ENCODE measurements around the gene LSM2.

The LSM2 gene

DNA sequence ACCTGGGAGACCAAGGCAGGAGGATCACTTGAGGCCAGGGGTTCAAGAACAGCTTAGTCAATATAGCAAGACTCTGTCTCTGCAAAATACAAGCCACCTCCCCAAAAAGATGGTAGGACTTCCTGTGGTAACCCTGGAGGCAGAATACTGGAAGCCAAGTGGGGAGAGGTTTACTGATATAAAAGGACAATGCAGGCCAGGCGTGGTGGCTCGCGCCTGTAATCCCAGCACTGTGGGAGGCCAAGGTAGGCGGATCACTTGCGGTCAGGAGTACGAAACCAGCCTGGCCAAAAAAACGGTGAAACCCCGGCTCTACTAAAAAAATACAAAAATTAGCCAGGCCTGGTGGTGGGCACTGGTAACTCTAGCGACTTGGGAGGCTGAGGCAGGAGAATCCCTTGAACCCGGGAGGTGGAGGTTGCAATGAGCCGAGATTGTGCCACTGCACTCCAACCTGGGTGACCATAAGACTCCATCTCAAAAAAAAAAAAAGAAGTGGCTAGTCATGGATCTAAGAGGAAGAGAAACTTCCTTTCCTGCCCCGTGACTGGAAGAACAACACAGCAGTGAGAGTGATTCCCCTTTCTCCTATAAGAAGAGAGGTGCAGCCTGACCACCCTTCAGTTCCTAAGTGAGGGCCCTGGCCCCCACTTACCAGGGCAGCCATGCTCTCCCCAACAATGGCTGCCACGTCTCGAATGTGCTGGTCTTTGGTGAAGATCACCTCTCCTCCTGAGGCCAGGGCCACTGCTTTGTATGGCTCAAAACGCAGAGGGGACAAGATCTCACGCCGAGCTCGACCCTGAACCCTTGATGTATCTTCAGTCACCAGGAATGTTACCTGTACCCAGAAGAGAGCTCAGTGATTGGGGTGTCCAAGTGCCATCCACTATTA, 38.2 kb downstream of the LSM2 start:
- Histone ChIP-seq H3K4me3 (ENCODE audit: low read depth in 1 of 5, low read length in 5 of 5) (no peak overlapping the region), H3K36me3 (ENCODE audit: control insufficient read depth in 5 of 5, insufficient read depth in 5 of 5, low read length in 5 of 5) (no peaks in the 10 kb centered on the region), H3K27ac (ENCODE audit: low read depth, low read length) (no peak overlapping the region), H3K9me3 (ENCODE audit: control insufficient read depth in 5 of 5, low read length in 5 of 5) (no peaks in the 10 kb centered on the region), H3K27me3 (ENCODE audit: control insufficient read depth in 5 of 5, insufficient read depth in 4 of 5, low read length in 5 of 5) (no peaks in the 10 kb centered on the region), H3K4me1 (ENCODE audit: control insufficient read depth in 5 of 5, insufficient read depth in 5 of 5, low read length in 5 of 5) (peaks cover 2 to 30% (median 15%) of the 10 kb centered on the region in 5 donors), H3K9ac (ENCODE audit: low read length in 5 of 5) (no peak overlapping the region)

DNA sequence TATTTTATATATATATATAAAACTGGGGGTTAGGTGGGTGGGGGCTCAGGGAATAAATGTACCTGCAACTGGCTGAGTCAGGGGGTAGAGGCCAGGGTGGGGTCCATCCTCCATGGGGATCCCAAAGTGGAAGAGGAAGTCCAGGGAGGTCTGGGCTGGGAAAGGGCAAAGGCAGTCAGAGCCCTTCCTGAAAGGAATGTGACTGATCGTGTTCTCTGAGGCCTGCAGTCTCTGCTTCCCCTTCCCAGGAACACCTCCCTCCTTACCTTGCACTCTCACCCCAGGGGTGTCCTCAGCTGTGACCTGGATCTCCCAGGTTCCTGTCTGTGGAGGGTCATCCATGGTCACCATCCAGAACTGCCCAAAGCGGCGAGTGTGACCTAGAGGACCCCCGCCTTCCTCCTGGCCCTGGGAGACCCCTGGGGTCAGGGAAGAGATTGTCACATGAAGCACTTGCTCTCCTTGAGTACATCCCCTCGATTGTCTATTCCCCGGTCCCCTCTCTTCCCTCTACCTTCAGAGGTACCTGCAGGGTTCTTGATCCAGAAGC, 39.6 kb downstream of the LSM2 start:
- Histone ChIP-seq H3K36me3 (ENCODE audit: control insufficient read depth in 5 of 5, insufficient read depth in 5 of 5, low read length in 5 of 5) (peaks cover 0 to under 1% (median 0%) of the 10 kb centered on the region in 5 donors), H3K9me3 (ENCODE audit: control insufficient read depth in 5 of 5, low read length in 5 of 5) (no peaks in the 10 kb centered on the region), H3K4me1 (ENCODE audit: control insufficient read depth in 5 of 5, insufficient read depth in 5 of 5, low read length in 5 of 5) (peaks cover 4 to 33% (median 15%) of the 10 kb centered on the region in 5 donors), H3K27me3 (ENCODE audit: control insufficient read depth in 5 of 5, insufficient read depth in 4 of 5, low read length in 5 of 5) (no peaks in the 10 kb centered on the region), H3K27ac (ENCODE audit: low read depth, low read length) (no peak overlapping the region), H3K4me3 (ENCODE audit: low read depth in 1 of 5, low read length in 5 of 5) (no peak overlapping the region), H3K9ac (ENCODE audit: low read length in 5 of 5) (no peak overlapping the region)

DNA sequence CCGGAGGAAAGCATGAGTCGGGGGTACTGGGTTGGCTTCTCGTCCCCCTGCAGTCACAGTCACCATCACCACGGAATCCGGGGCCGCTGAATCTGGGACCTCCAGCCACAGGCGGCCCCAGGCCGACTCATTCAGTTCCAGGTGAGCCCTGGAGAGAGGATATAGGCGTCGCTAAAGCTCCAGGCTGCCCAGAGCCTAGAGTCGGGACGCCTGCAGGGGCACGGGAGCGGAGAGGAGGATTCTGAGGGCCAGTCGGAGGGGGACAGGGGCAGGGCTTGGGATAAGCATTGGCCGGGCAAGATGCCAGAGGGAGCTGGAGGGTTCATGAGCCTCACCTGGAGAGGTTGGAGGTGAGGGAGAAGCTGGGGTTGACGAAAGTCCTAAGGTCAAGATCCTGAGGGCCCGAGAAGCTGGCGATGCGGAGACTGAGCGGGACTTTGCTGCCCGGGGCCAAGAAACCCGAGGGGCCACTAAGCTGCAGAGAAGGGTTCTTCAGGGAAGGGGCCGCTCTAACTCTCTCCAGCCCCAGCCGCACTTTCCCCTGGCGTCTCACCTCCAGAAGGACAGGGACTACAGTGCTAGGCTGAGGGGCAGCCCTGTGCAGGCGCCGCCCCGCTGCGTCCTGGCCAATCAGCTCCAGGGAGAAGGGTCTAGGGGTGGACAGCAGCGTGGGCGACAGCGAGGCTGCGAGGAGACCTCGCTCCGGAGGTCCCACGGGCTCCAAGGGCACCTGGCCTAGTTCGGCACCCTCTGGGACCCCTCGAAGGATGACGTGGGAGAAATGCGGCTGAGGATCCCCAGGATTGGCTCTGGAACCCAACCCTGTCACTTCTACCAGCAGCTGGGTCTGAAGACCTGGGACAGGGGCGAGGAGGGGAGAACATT, 40.6 kb downstream of the LSM2 start:
- Histone ChIP-seq H3K36me3 (ENCODE audit: control insufficient read depth in 5 of 5, insufficient read depth in 5 of 5, low read length in 5 of 5) (peaks cover 0 to 10% (median 3%) of the 10 kb centered on the region in 5 donors), H3K9me3 (ENCODE audit: control insufficient read depth in 5 of 5, low read length in 5 of 5) (no peaks in the 10 kb centered on the region), H3K4me1 (ENCODE audit: control insufficient read depth in 5 of 5, insufficient read depth in 5 of 5, low read length in 5 of 5) (peaks cover 4 to 33% (median 15%) of the 10 kb centered on the region in 5 donors), H3K4me3 (ENCODE audit: low read depth in 1 of 5, low read length in 5 of 5) (peak overlapping the region; percentile 31 to 58 (median 40)), H3K9ac (ENCODE audit: low read length in 5 of 5) (peak overlapping the region in 2 of 5 donors; percentile 47 to 52), H3K27ac (ENCODE audit: low read depth, low read length) (no peak overlapping the region), H3K27me3 (ENCODE audit: control insufficient read depth in 5 of 5, insufficient read depth in 4 of 5, low read length in 5 of 5) (no peaks in the 10 kb centered on the region)

DNA sequence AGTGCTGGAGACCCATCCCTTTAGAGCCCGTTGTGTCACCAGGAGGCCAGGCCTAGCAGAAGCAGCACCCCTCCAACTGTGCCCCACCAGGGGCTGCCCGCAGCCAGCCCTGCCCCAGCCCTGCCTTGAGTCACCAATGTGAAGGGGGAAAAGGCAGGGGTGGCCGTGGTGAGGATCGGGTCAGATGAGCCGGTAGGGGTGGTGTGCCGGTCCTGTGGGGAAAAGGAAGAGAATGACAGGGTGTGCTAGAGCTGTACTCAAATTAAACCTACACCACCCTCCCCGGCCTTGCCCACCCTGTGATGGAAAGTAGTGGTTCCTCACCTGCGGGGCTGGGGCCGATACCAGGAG, 41.2 kb downstream of the LSM2 start:
- H3K27ac ChIP-seq (ENCODE audit: low read depth, low read length) = no peak overlapping the region
- H3K4me3 ChIP-seq (ENCODE audit: low read depth in 1 of 5, low read length in 5 of 5) = no peak overlapping the region
- no peaks in the 10 kb centered on the region for H3K27me3 ChIP-seq (ENCODE audit: control insufficient read depth in 5 of 5, insufficient read depth in 4 of 5, low read length in 5 of 5)
- H3K9me3 ChIP-seq (ENCODE audit: control insufficient read depth in 5 of 5, low read length in 5 of 5) = no peaks in the 10 kb centered on the region
- peaks cover 1 to 16% (median 4%) of the 10 kb centered on the region in 5 donors for H3K36me3 ChIP-seq (ENCODE audit: control insufficient read depth in 5 of 5, insufficient read depth in 5 of 5, low read length in 5 of 5)
- no peak overlapping the region for H3K9ac ChIP-seq (ENCODE audit: low read length in 5 of 5)
- H3K4me1 ChIP-seq (ENCODE audit: control insufficient read depth in 5 of 5, insufficient read depth in 5 of 5, low read length in 5 of 5) = peaks cover 4 to 33% (median 15%) of the 10 kb centered on the region in 5 donors

DNA sequence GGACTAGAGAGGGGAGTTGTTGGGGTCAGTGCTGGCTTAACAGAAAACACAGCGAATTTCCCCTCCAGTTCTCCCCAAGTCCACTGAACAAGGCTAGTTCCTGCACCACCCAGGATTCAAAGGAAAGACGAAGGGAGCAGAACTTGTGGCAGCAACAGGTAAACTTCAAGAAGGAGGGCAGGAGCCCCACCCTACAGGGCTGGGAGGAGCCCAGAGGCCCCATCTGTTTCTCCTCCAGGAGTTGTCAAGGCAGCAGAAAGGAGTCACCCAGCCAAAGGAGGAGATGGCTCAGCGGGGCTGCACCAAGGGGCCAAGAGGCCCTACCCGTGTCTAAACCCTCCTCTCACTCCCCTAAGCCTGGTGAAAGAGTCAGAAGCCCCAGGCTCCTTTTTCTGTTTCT, 42.6 kb downstream of the LSM2 start:
- Histone ChIP-seq H3K9ac (ENCODE audit: low read length in 5 of 5) (no peak overlapping the region), H3K36me3 (ENCODE audit: control insufficient read depth in 5 of 5, insufficient read depth in 5 of 5, low read length in 5 of 5) (peaks cover 3 to 29% (median 12%) of the 10 kb centered on the region in 5 donors), H3K9me3 (ENCODE audit: control insufficient read depth in 5 of 5, low read length in 5 of 5) (no peaks in the 10 kb centered on the region), H3K27me3 (ENCODE audit: control insufficient read depth in 5 of 5, insufficient read depth in 4 of 5, low read length in 5 of 5) (no peaks in the 10 kb centered on the region), H3K4me3 (ENCODE audit: low read depth in 1 of 5, low read length in 5 of 5) (no peak overlapping the region), H3K27ac (ENCODE audit: low read depth, low read length) (no peak overlapping the region), H3K4me1 (ENCODE audit: control insufficient read depth in 5 of 5, insufficient read depth in 5 of 5, low read length in 5 of 5) (peaks cover 4 to 24% (median 13%) of the 10 kb centered on the region in 5 donors)

DNA sequence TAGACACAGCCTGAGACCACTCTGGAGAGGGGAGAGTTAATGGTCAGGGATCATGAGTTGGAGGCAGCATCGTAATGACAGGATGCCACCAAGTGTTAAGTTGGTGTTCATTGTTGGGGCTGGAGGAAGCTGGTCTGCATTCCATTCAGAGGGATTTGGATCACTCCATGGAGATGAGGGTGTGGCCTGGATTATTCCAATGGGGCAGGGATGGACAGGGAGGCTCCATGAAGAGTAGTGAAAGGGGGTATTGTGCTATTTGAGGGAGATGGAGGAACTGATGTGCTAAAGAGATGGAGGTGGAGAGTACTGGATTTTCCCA, 43.2 kb downstream of the LSM2 start:
- no peak overlapping the region for H3K27ac ChIP-seq (ENCODE audit: low read depth, low read length)
- no peaks in the 10 kb centered on the region for H3K9me3 ChIP-seq (ENCODE audit: control insufficient read depth in 5 of 5, low read length in 5 of 5)
- H3K4me3 ChIP-seq (ENCODE audit: low read depth in 1 of 5, low read length in 5 of 5) = no peak overlapping the region
- H3K36me3 ChIP-seq (ENCODE audit: control insufficient read depth in 5 of 5, insufficient read depth in 5 of 5, low read length in 5 of 5) = peaks cover 3 to 35% (median 12%) of the 10 kb centered on the region in 5 donors
- no peaks in the 10 kb centered on the region for H3K27me3 ChIP-seq (ENCODE audit: control insufficient read depth in 5 of 5, insufficient read depth in 4 of 5, low read length in 5 of 5)
- H3K9ac ChIP-seq (ENCODE audit: low read length in 5 of 5) = no peak overlapping the region
- H3K4me1 ChIP-seq (ENCODE audit: control insufficient read depth in 5 of 5, insufficient read depth in 5 of 5, low read length in 5 of 5) = peaks cover 4 to 24% (median 13%) of the 10 kb centered on the region in 5 donors

DNA sequence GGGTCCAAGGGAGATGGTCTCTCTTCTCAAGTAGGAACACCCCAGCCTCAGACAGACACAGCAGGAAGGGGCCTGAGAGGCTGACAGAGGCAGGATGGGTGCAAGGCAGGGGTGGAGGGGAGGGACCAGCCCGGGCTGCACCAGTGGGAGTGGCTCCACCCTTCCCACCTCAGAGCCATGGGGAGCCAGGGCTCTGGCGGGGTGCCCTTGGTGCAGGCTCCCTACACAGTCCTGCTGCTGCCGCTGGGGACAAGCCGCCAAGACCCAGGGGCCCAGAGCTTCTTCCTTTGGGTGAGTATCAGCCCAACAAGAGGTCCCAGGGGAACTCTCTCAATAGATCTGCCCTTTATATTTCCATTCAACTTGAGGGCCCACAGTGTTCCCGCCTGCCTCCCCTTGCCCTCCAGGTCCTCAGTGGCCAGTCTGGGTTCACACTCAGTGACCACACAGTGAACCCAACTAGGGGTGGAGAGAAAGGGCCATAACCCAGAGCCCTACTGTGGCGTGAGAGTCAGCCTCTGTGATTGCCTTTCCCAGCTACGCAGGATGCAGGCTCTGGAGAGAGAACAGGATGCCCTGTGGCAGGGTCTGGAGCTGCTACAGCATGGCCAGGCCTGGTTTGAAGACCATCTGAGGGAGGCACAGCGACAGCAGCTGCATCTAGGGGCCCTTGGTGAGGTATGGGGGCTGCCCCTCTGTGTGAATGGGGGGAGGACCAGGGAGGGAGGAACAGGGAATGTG, 43.7 kb downstream of the LSM2 start:
- Histone ChIP-seq H3K9ac (ENCODE audit: low read length in 5 of 5) (no peak overlapping the region), H3K27me3 (ENCODE audit: control insufficient read depth in 5 of 5, insufficient read depth in 4 of 5, low read length in 5 of 5) (no peaks in the 10 kb centered on the region), H3K27ac (ENCODE audit: low read depth, low read length) (no peak overlapping the region), H3K4me1 (ENCODE audit: control insufficient read depth in 5 of 5, insufficient read depth in 5 of 5, low read length in 5 of 5) (peaks cover 4 to 21% (median 13%) of the 10 kb centered on the region in 5 donors), H3K4me3 (ENCODE audit: low read depth in 1 of 5, low read length in 5 of 5) (no peak overlapping the region), H3K36me3 (ENCODE audit: control insufficient read depth in 5 of 5, insufficient read depth in 5 of 5, low read length in 5 of 5) (peaks cover 3 to 37% (median 12%) of the 10 kb centered on the region in 5 donors), H3K9me3 (ENCODE audit: control insufficient read depth in 5 of 5, low read length in 5 of 5) (no peaks in the 10 kb centered on the region)

DNA sequence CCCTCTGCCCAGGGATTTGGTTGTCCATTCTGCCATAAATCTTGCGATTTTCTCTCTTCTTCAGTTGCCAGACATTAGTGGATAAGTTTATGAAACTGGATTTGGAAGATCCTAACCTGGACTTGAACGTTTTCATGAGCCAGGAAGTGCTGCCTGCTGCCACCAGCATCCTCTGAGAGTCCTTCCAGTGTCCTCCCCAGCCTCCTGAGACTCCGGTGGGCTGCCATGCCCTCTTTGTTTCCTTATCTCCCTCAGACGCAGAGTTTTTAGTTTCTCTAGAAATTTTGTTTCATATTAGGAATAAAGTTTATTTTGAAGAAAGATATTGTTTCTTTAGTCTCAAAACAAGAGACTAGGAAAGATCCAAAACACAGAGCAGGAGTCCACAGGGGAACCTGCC, 44.4 kb downstream of the LSM2 start, which contains the start of gene SAPCD1:
TSS of gene SAPCD1 (plus strand) at position 301 of the 400 bp plus-strand sequence. CDS start 399 bp downstream, outside the sequence.
- H3K4me1 ChIP-seq (ENCODE audit: control insufficient read depth in 5 of 5, insufficient read depth in 5 of 5, low read length in 5 of 5) = peaks cover 4 to 21% (median 13%) of the 10 kb centered on the region in 5 donors
- H3K36me3 ChIP-seq (ENCODE audit: control insufficient read depth in 5 of 5, insufficient read depth in 5 of 5, low read length in 5 of 5) = peaks cover 3 to 37% (median 12%) of the 10 kb centered on the region in 5 donors
- H3K27me3 ChIP-seq (ENCODE audit: control insufficient read depth in 5 of 5, insufficient read depth in 4 of 5, low read length in 5 of 5) = no peaks in the 10 kb centered on the region
- no peak within 1 kb of the TSS for H3K27ac ChIP-seq (ENCODE audit: low read depth, low read length)
- H3K9ac ChIP-seq (ENCODE audit: low read length in 5 of 5) = no peak within 1 kb of the TSS
- H3K9me3 ChIP-seq (ENCODE audit: control insufficient read depth in 5 of 5, low read length in 5 of 5) = no peaks in the 10 kb centered on the region
- H3K4me3 ChIP-seq (ENCODE audit: low read depth in 1 of 5, low read length in 5 of 5) = no peak within 1 kb of the TSS

DNA sequence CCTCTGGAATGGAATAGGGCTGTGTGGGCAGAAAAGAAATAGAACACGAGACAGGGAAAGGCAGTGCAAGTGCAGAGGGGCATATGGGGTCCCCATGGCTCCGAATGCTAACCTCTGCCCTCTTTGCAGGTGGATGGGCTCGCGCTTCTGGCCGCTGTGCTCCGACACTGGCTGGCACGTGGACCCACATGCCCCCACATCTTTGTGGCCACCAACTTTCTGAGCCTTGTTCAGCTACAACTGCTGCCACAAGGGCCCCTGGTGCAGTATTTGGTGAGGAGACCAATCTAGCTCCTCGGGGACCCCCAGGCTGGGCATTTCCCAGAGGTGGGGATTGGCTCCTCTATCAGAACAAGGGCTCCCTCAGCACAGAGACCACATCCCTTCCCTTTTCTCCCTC, 45.4 kb downstream of the LSM2 start:
- H3K27me3 ChIP-seq (ENCODE audit: control insufficient read depth in 5 of 5, insufficient read depth in 4 of 5, low read length in 5 of 5) = no peaks in the 10 kb centered on the region
- H3K4me3 ChIP-seq (ENCODE audit: low read depth in 1 of 5, low read length in 5 of 5) = no peak overlapping the region
- no peaks in the 10 kb centered on the region for H3K9me3 ChIP-seq (ENCODE audit: control insufficient read depth in 5 of 5, low read length in 5 of 5)
- peaks cover 2 to 15% (median 11%) of the 10 kb centered on the region in 5 donors for H3K4me1 ChIP-seq (ENCODE audit: control insufficient read depth in 5 of 5, insufficient read depth in 5 of 5, low read length in 5 of 5)
- no peak overlapping the region for H3K27ac ChIP-seq (ENCODE audit: low read depth, low read length)
- H3K9ac ChIP-seq (ENCODE audit: low read length in 5 of 5) = no peak overlapping the region
- H3K36me3 ChIP-seq (ENCODE audit: control insufficient read depth in 5 of 5, insufficient read depth in 5 of 5, low read length in 5 of 5) = peaks cover 3 to 37% (median 12%) of the 10 kb centered on the region in 5 donors
